Measurements from ENCODE around the gene ZC3H13. TPM values are rescaled to one million over a fixed set of nuclear protein-coding genes. Genes with fewer than 3 reads are reported as not detected.

The ZC3H13 gene
- total RNA-seq, 1 experiment from 2014 or later, result 9.5 TPM

DNA sequence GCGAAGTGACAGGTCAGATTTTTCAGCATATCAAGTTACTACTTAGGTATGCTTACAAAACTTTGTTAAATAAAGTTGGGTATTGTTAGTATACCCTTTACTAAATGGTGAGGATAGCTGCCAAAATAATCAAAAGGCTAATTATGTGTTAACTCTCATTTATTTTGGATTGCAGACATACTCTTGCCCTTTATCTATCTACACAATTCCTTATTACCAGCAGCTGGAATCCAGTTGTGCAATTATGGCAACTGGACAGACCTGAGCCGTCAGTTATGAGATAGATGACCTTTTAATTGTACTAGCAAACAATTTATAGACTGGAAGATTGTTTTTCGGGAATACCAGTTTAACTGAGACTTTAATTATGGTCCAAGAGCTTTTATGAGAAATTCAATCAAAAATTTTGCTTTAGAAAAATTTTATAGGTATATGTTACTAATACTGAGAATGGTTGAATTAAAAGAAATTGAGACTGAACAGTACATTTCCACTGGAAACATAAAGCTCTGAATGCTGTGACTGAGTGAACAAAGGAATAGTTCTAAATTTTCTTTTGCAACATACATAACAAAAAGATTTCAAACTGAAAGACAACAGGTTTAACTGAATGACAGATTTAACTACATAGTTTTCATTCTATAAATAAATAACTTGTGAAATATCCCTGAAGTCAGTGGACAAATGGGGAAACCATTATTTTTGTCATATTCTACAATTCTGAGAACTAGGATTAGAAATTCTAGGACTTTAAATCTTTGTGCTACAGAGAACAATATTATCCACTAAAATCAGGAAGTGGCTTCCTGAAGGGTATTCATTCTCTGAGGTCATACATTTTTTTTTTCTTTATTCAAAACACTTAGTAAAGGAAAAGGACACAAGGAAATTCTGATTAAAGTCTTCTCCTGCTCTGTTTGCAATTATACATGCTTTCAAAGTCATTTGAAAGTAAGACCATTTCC, 97.4 kb downstream of the ZC3H13 start:
- intact Hi-C loops (cut with micrococcal nuclease), result no loop called here
- BruUV-seq (replicated peaks), result no TSS peak
- Histone ChIP-seq H4K20me1 (ENCODE audit: low read length) (no peaks in the 10 kb centered on the region), H3K27ac (ENCODE audit: low read length) (no peak overlapping the region), H3K79me2 (ENCODE audit: low read length) (no peaks in the 10 kb centered on the region), H3K9ac (ENCODE audit: low read length) (no peak overlapping the region), H3K9me3 (ENCODE audit: low read length) (no peaks in the 10 kb centered on the region), H2AFZ (ENCODE audit: low read length) (no peak overlapping the region), H3K4me2 (ENCODE audit: low read length) (no peak overlapping the region), H3K9me2 (replicated peaks; ENCODE audit: low read length) (no peaks in the 10 kb centered on the region), H3K36me3 (ENCODE audit: low read depth, low read length) (no peaks in the 10 kb centered on the region), H3F3A (ENCODE audit: low read length, unreplicated experiment) (no peaks in the 10 kb centered on the region), H3K4me1 (ENCODE audit: insufficient read depth, low read length) (no peaks in the 10 kb centered on the region), H3K4me3 (ENCODE audit: low read length) (no peak overlapping the region), H3K27me3 (ENCODE audit: low read length) (no peaks in the 10 kb centered on the region)
- no peak for DNase-seq
- ATAC-seq, result no peak
- ChIA-PET CTCF (no interaction called here), POLR2A (ENCODE audit: unreplicated experiment) (no interaction called here)
- no peak for TF ChIP-seq CTCF (conservative IDR thresholded peaks at IDR 0.05; ENCODE audit: low read depth, low read length)
- TF ChIP-seq EZH2phosphoT487 (IDR thresholded peaks at IDR 0.05; ENCODE audit: borderline replicate concordance, low read length), result no peak
- no peak for TF ChIP-seq EZH2 (IDR thresholded peaks at IDR 0.05; ENCODE audit: low read length, unreplicated experiment)

DNA sequence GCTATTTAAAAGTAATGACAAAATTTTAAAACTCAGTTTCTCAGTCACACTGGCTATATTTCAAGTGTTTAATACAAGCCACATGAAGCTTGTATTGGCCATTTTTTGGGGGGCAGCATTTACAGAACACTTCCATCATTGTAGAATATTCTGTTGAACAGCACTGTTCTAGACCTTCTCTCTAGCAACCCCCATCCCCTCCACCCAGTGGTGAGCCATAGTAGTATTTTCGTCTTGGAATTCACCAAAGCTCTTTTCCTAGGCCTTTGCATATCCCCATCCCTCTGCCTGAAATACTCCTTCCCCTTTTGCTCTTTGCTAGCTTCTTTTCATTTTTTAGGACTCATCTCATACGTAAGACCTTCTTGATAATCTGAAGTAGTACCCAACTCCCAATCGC, 99.5 kb downstream of the ZC3H13 start:
- no peaks in the 10 kb centered on the region for H3K79me2 ChIP-seq (ENCODE audit: low read length)
- BruUV-seq (replicated peaks), result no TSS peak
- no peaks in the 10 kb centered on the region for H3K9me2 ChIP-seq (replicated peaks; ENCODE audit: low read length)
- no peaks in the 10 kb centered on the region for H3K9me3 ChIP-seq (ENCODE audit: low read length)
- no peak overlapping the region for H2AFZ ChIP-seq (ENCODE audit: low read length)
- intact Hi-C loops (cut with micrococcal nuclease), result no loop called here
- TF ChIP-seq EZH2phosphoT487 (IDR thresholded peaks at IDR 0.05; ENCODE audit: borderline replicate concordance, low read length) (no peak), EZH2 (IDR thresholded peaks at IDR 0.05; ENCODE audit: low read length, unreplicated experiment) (no peak), CTCF (conservative IDR thresholded peaks at IDR 0.05; ENCODE audit: low read depth, low read length) (no peak)
- H3K27me3 ChIP-seq (ENCODE audit: low read length), result no peaks in the 10 kb centered on the region
- H3K4me3 ChIP-seq (ENCODE audit: low read length), result no peak overlapping the region
- no peaks in the 10 kb centered on the region for H3K36me3 ChIP-seq (ENCODE audit: low read depth, low read length)
- no peak for ATAC-seq
- no peaks in the 10 kb centered on the region for H4K20me1 ChIP-seq (ENCODE audit: low read length)
- H3K4me1 ChIP-seq (ENCODE audit: insufficient read depth, low read length), result no peaks in the 10 kb centered on the region
- CTCF ChIA-PET, result no interaction called here
- H3K4me2 ChIP-seq (ENCODE audit: low read length), result no peak overlapping the region
- DNase-seq, result no peak
- POLR2A ChIA-PET (ENCODE audit: unreplicated experiment), result no interaction called here
- H3K9ac ChIP-seq (ENCODE audit: low read length), result no peak overlapping the region
- no peak overlapping the region for H3K27ac ChIP-seq (ENCODE audit: low read length)
- no peaks in the 10 kb centered on the region for H3F3A ChIP-seq (ENCODE audit: low read length, unreplicated experiment)

DNA sequence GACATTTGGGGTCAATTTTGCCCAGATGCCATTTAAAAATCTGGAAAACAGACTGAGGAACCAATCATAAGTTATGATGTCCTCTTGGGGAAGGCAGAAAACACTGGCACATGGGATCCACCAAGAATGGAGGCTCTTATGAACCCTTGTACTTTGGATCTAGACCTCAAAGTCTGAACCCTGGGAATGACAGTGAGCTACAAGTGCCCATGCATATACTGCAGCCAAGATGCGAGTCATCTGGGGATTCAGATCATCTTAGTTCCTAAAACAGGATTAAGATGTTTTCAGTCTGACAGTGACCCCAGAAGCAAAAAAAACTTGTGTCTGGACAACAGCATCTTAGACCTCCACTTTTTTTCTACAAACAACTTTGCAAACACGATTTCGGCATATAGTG, 100.8 kb downstream of the ZC3H13 start:
- BruUV-seq (replicated peaks), result no TSS peak
- H3F3A ChIP-seq (ENCODE audit: low read length, unreplicated experiment), result no peaks in the 10 kb centered on the region
- no peak overlapping the region for H3K4me2 ChIP-seq (ENCODE audit: low read length)
- H3K79me2 ChIP-seq (ENCODE audit: low read length), result no peaks in the 10 kb centered on the region
- DNase-seq (no peak), ATAC-seq (no peak)
- H3K27ac ChIP-seq (ENCODE audit: low read length), result no peak overlapping the region
- TF ChIP-seq CTCF (conservative IDR thresholded peaks at IDR 0.05; ENCODE audit: low read depth, low read length) (no peak), EZH2 (IDR thresholded peaks at IDR 0.05; ENCODE audit: low read length, unreplicated experiment) (no peak), EZH2phosphoT487 (IDR thresholded peaks at IDR 0.05; ENCODE audit: borderline replicate concordance, low read length) (no peak)
- H3K27me3 ChIP-seq (ENCODE audit: low read length), result no peaks in the 10 kb centered on the region
- no peak overlapping the region for H2AFZ ChIP-seq (ENCODE audit: low read length)
- H4K20me1 ChIP-seq (ENCODE audit: low read length), result no peaks in the 10 kb centered on the region
- no peaks in the 10 kb centered on the region for H3K9me2 ChIP-seq (replicated peaks; ENCODE audit: low read length)
- H3K9me3 ChIP-seq (ENCODE audit: low read length), result no peaks in the 10 kb centered on the region
- H3K4me3 ChIP-seq (ENCODE audit: low read length), result no peak overlapping the region
- CTCF ChIA-PET, result no interaction called here
- H3K36me3 ChIP-seq (ENCODE audit: low read depth, low read length), result no peaks in the 10 kb centered on the region
- intact Hi-C loops (cut with micrococcal nuclease), result no loop called here
- POLR2A ChIA-PET (ENCODE audit: unreplicated experiment), result no interaction called here
- H3K4me1 ChIP-seq (ENCODE audit: insufficient read depth, low read length), result no peaks in the 10 kb centered on the region
- no peak overlapping the region for H3K9ac ChIP-seq (ENCODE audit: low read length)
